Parathyroid adenoma (tissue), 2 donors: ENCODE results near the gene MCC.

ENCODE experiments used
- H2AFZ ChIP-seq: fragments of 300-600 bp; sonication (generic); one replicate; pipeline ENCODE4 v1.7.0; 2017; ENCODE audit warnings: antibody characterized with exemption, mild to moderate bottlenecking
- H3K27ac ChIP-seq: fragments of 300-600 bp; sonication (generic); one replicate; pipeline ENCODE4 v1.7.0; 2017
- H3K27me3 ChIP-seq: fragments of 300-600 bp; sonication (generic); one replicate; pipeline ENCODE4 v1.7.0; 2017; ENCODE audit warnings: low read length; ENCODE audit not compliant: control insufficient read depth, insufficient read depth
- H3K36me3 ChIP-seq: fragments of 300-600 bp; sonication (generic); one replicate; pipeline ENCODE4 v1.7.0; 2017; ENCODE audit warnings: low read length; ENCODE audit not compliant: control insufficient read depth, insufficient read depth
- H3K4me1 ChIP-seq: fragments of 300-600 bp; sonication (generic); one replicate; pipeline ENCODE4 v1.7.0; 2017; ENCODE audit warnings: control low read depth
- H3K4me2 ChIP-seq: fragments of 300-600 bp; sonication (generic); one replicate; pipeline ENCODE4 v1.7.0; 2017; ENCODE audit warnings: low read length
- H3K4me3 ChIP-seq: fragments of 300-600 bp; sonication (generic); one replicate; pipeline ENCODE4 v1.7.0; 2017; ENCODE audit warnings: low read depth, low read length
- H3K79me2 ChIP-seq: fragments of 300-600 bp; sonication (generic); one replicate; pipeline ENCODE4 v1.7.0; 2017; ENCODE audit warnings: control low read depth
- H3K9ac ChIP-seq: fragments of 300-600 bp; sonication (generic); one replicate; pipeline ENCODE4 v1.7.0; 2017; ENCODE audit warnings: mild to moderate bottlenecking
- H3K9me3 ChIP-seq: fragments of 300-600 bp; sonication (generic); one replicate; pipeline ENCODE4 v1.7.0; 2017; ENCODE audit warnings: low read length; ENCODE audit not compliant: control insufficient read depth
- CTCF ChIP-seq: fragments of 300-600 bp; sonication (generic); IDR thresholded peaks from one replicate; pipeline ENCODE4 v1.7.0; 2017; ENCODE audit warnings: antibody characterized with exemption, mild to moderate bottlenecking
- donor health status: primary hyperparathyroidism.

Gene MCC

DNA sequence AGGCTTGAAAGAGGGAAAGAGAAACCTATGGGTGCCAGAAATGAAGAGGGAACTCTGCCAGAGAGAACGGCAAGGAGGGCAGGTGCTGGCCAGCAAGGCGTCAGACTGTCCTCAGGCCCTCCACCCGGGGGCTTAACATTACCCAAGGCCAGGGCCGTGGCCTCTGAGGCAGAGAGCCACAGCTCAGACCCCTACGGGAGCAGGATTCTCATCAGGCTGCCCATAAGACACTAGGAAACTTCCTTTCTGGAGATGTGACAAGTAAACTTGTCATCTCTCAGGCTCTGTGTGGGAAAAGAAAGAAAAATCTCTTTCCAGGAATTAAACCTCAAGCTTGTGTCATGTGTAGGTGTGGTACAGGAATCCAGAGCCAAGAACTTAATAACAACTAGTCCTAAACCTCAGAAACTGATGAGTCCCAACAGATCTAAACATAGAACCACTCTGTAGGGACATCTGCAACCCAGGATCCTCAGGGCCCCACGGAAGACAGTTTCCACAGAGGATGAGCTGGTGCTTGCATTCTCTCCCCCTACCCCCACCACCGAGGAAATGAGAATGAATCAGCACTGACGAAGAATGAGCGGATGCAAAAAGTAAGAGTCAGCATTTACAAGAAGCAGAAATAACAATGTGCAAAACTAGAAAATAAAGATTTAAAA is 437.4 kb downstream of the MCC start:
- Histone ChIP-seq H3K4me3 (no peak overlapping the region), H3K4me2 (no peak overlapping the region), H3K79me2 (peaks cover 5% of the 10 kb centered on the region), H3K4me1 (peaks cover 56% of the 10 kb centered on the region), H3K27me3 (no peaks in the 10 kb centered on the region), H2AFZ (no peak overlapping the region), H3K9ac (no peak overlapping the region), H3K9me3 (no peaks in the 10 kb centered on the region), H3K27ac (peak overlapping the region; percentile 94), H3K36me3 (no peaks in the 10 kb centered on the region)
- TF ChIP-seq CTCF: no peak

DNA sequence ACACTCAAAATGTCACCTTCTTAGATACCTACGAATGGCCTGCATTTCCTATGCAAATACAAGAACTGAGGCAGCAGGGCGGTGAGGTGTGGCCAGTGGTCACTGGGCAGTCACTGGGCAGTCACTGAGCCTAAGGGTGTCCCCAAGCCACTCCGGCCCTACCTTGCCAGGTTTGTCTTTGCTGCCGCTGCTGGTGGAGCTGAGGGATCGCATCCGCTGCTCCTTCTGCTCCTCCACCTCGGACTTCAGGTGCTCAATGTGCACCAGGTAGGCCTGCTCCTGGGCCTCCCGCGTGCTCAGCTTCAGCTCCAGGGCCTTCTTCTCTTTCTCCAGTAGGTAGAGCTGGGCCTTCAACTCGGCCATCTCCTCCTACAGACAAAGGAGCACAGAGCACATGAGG is 439.3 kb downstream of the MCC start:
- peaks cover 11% of the 10 kb centered on the region for H3K79me2 ChIP-seq
- no peak overlapping the region for H2AFZ ChIP-seq
- peak overlapping the region; percentile 94 for H3K27ac ChIP-seq
- peaks cover 60% of the 10 kb centered on the region for H3K4me1 ChIP-seq
- no peaks in the 10 kb centered on the region for H3K27me3 ChIP-seq
- H3K4me3 ChIP-seq: no peak overlapping the region
- H3K4me2 ChIP-seq: peak overlapping the region; percentile 15
- H3K9me3 ChIP-seq: no peaks in the 10 kb centered on the region
- peak; percentile 54 for TF ChIP-seq CTCF
- peaks cover 4% of the 10 kb centered on the region for H3K36me3 ChIP-seq
- no peak overlapping the region for H3K9ac ChIP-seq

- Histone ChIP-seq H3K9me3 (no peaks in the 10 kb centered on the region), H3K4me2 (no peak overlapping the region), H3K27ac (peak overlapping the region; percentile 94), H3K9ac (no peak overlapping the region), H3K27me3 (no peaks in the 10 kb centered on the region), H3K4me1 (peaks cover 58% of the 10 kb centered on the region), H3K4me3 (no peak overlapping the region), H3K36me3 (peaks cover 4% of the 10 kb centered on the region), H2AFZ (no peak overlapping the region), H3K79me2 (peaks cover 12% of the 10 kb centered on the region)
- no peak for TF ChIP-seq CTCF
Observed at GRCh38 chr5:113047733-113048652, 440.3 kb downstream of the MCC start.

DNA sequence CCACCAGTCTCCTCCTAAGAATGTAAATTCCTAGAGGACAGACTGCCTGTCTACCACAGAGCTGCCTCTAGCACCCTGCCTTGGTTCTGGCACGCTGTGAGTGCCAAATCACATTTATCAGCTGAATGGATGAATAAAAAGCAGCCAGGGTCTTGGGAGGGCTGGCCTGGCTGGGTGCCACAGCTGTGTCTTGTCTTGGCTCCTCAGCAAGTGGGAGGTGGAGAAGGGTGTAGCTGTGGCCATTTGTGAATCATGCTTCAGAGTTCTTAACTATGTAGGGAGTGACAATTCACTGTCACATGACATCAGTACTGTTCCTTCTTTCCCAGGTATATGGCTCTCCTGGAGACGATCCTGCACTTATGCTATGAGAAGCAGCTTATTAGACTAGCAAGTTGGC is 441.0 kb downstream of the MCC start:
- peaks cover 57% of the 10 kb centered on the region for H3K4me1 ChIP-seq
- H3K4me2 ChIP-seq: no peak overlapping the region
- no peaks in the 10 kb centered on the region for H3K9me3 ChIP-seq
- no peak overlapping the region for H3K4me3 ChIP-seq
- no peak for TF ChIP-seq CTCF
- H3K27me3 ChIP-seq: no peaks in the 10 kb centered on the region
- H2AFZ ChIP-seq: no peak overlapping the region
- peak overlapping the region; percentile 94 for H3K27ac ChIP-seq
- H3K9ac ChIP-seq: no peak overlapping the region
- peaks cover 4% of the 10 kb centered on the region for H3K36me3 ChIP-seq
- H3K79me2 ChIP-seq: peaks cover 12% of the 10 kb centered on the region
